GM23338 (cell line): ENCODE measurements around the gene FGF19. TPM values are rescaled to one million over a fixed set of nuclear protein-coding genes. Genes with fewer than 3 reads are reported as not detected.

Source experiments
- ATAC-seq: fragments of 200-7000 bp; cut with Tn5 transposase; 3 replicates; pipeline ENCODE4 v1.9.1; 2020
- DNase-seq: peaks from one replicate; pipeline ENCODE4 v3.0.0-alpha.2; 2015; ENCODE audit warnings: low spot score
- H2AFZ ChIP-seq: fragments of 200-600 bp; sonication (generic); 2 replicates; pipeline ENCODE4 v1.8.0; 2016; ENCODE audit warnings: antibody characterized with exemption, mild to moderate bottlenecking, moderate library complexity
- H3F3A ChIP-seq: fragments of 200-600 bp; sonication (generic); replicated peaks from 2 replicates; pipeline ENCODE4 v1.8.0; 2017; ENCODE audit warnings: antibody characterized with exemption, mixed run types, low read depth
- H3K27ac ChIP-seq: fragments of 200-600 bp; sonication (generic); 2 replicates; pipeline ENCODE4 v1.6.1; 2016; ENCODE audit warnings: low read depth
- H3K27me3 ChIP-seq: fragments of 200-600 bp; sonication (generic); 2 replicates; pipeline ENCODE4 v1.8.0; 2016; ENCODE audit warnings: mild to moderate bottlenecking, mixed run types, moderate library complexity; ENCODE audit not compliant: insufficient read depth
- H3K36me3 ChIP-seq: fragments of 200-600 bp; sonication (generic); 2 replicates; pipeline ENCODE4 v1.8.0; 2016; ENCODE audit warnings: mild to moderate bottlenecking; ENCODE audit not compliant: insufficient read depth
- H3K4me1 ChIP-seq: fragments of 200-600 bp; sonication (generic); 2 replicates; pipeline ENCODE4 v1.8.0; 2016; ENCODE audit warnings: mild to moderate bottlenecking, moderate library complexity; ENCODE audit not compliant: insufficient read depth
- H3K4me2 ChIP-seq: fragments of 200-600 bp; sonication (generic); 2 replicates; pipeline ENCODE4 v1.7.1; 2017; ENCODE audit warnings: mixed run types
- H3K4me3 ChIP-seq: fragments of 200-600 bp; sonication (generic); 2 replicates; pipeline ENCODE4 v1.6.1; 2016; ENCODE audit warnings: mixed run types
- H3K79me2 ChIP-seq: fragments of 200-600 bp; sonication (generic); replicated peaks from 2 replicates; pipeline ENCODE4 v1.8.0; 2017; ENCODE audit warnings: mild to moderate bottlenecking; ENCODE audit not compliant: insufficient read depth
- H3K9me2 ChIP-seq: fragments of 200-600 bp; sonication (generic); 2 replicates; pipeline ENCODE4 v1.8.0; 2017; ENCODE audit not compliant: insufficient read depth
- H4K20me1 ChIP-seq: fragments of 200-600 bp; sonication (generic); replicated peaks from 2 replicates; pipeline ENCODE4 v1.8.0; 2017; ENCODE audit warnings: mild to moderate bottlenecking; ENCODE audit not compliant: insufficient read depth
- H3K27ac Mint-ChIP-seq: 2 replicates; pipeline ENCODE4 v1.8.0; 2020; ENCODE audit warnings: inconsistent platforms, mild to moderate bottlenecking, moderate library complexity, mixed read lengths
- H3K27me3 Mint-ChIP-seq: 3 replicates; pipeline ENCODE4 v1.8.0; 2022; ENCODE audit warnings: low read depth, mild to moderate bottlenecking, moderate library complexity, mixed read lengths, inconsistent platforms; ENCODE audit not compliant: insufficient read depth, poor library complexity
- H3K36me3 Mint-ChIP-seq: 3 replicates; pipeline ENCODE4 v1.8.0; 2021; ENCODE audit warnings: low read depth, mild to moderate bottlenecking, inconsistent platforms, moderate library complexity, mixed read lengths
- H3K4me1 Mint-ChIP-seq: 3 replicates; pipeline ENCODE4 v1.8.0; 2020; ENCODE audit warnings: mild to moderate bottlenecking, inconsistent platforms, mixed read lengths
- H3K4me3 Mint-ChIP-seq: 3 replicates; pipeline ENCODE4 v1.8.0; 2021; ENCODE audit warnings: moderate library complexity, mild to moderate bottlenecking, inconsistent platforms, mixed read lengths
- H3K9me3 Mint-ChIP-seq: 3 replicates; pipeline ENCODE4 v1.8.0; 2020; ENCODE audit warnings: moderate library complexity, mild to moderate bottlenecking, inconsistent platforms, mixed read lengths
- CREB1 ChIP-seq: fragments of 250-450 bp; sonication (Bioruptor Pico); IDR thresholded peaks from 2 replicates; pipeline ENCODE4 v1.5.0; 2020; ENCODE audit warnings: low read depth, mild to moderate bottlenecking, moderate library complexity
- EZH2 ChIP-seq: fragments of 200-600 bp; sonication (generic); IDR thresholded peaks from one replicate; pipeline ENCODE4 v1.8.0; 2017; ENCODE audit warnings: antibody characterized with exemption, mild to moderate bottlenecking, low read depth; ENCODE audit not compliant: unreplicated experiment
- EZH2phosphoT487 ChIP-seq: fragments of 200-600 bp; sonication (generic); IDR thresholded peaks from one replicate; pipeline ENCODE4 v1.8.1; 2018; ENCODE audit warnings: antibody characterized with exemption; ENCODE audit not compliant: unreplicated experiment
- NANOG ChIP-seq: IDR thresholded peaks from 2 replicates; pipeline ENCODE4 v1.6.1; 2016; ENCODE audit warnings: antibody characterized with exemption, borderline replicate concordance
- ZNF114 ChIP-seq: fragments of 250-450 bp; sonication (Bioruptor Pico); IDR thresholded peaks from 2 replicates; pipeline ENCODE4 v1.5.0; 2020; ENCODE audit warnings: mild to moderate bottlenecking, moderate library complexity
- ZNF331 ChIP-seq: fragments of 250-450 bp; sonication (Bioruptor Pico); IDR thresholded peaks from 2 replicates; pipeline ENCODE4 v1.5.0; 2020; ENCODE audit warnings: low read depth, mild to moderate bottlenecking, moderate library complexity
- ZNF462 ChIP-seq: fragments of 250-450 bp; sonication (Bioruptor Pico); IDR thresholded peaks from 2 replicates; pipeline ENCODE4 v1.5.0; 2020; ENCODE audit warnings: mild to moderate bottlenecking, moderate library complexity
- polyA plus RNA-seq: library from polyadenylated mRNA; unstranded; fragments of >200 nt; fragmentation: Nextera tagmentation; extraction: Ambion mirVana; gene quantifications from 2 replicates; pipeline ENCODE4 v1.2.1, GENCODE V29; 2016
- total RNA-seq: library from RNA; depleted of rRNA; stranded (reverse); fragments of >200 nt; shearing (Covaris generic); gene quantifications from 2 replicates; pipeline ENCODE4 v1.2.3, GENCODE V29; 2014

The FGF19 gene
- total and polyA plus RNA-seq, 2 experiments from 2014 or later, result 21.7 to 36.1 TPM

- Mint-ChIP-seq H3K9me3 (no peaks in the 10 kb centered on the region), H3K27me3 (peaks cover 8% of the 10 kb centered on the region), H3K4me3 (no peak overlapping the region), H3K4me1 (peaks cover 23% of the 10 kb centered on the region), H3K27ac (no peak overlapping the region), H3K36me3 (no peaks in the 10 kb centered on the region)
- Histone ChIP-seq H3K36me3 (no peaks in the 10 kb centered on the region), H3K4me2 (no peak overlapping the region), H3K79me2 (no peaks in the 10 kb centered on the region), H3K27ac (no peak overlapping the region), H3K4me3 (no peak overlapping the region), H3K4me1 (peaks cover 7% of the 10 kb centered on the region; the same call in 1 of the 2 replicates), H2AFZ (no peak overlapping the region), H3F3A (no peaks in the 10 kb centered on the region), H3K9me2 (no peaks in the 10 kb centered on the region), H3K27me3 (no peaks in the 10 kb centered on the region), H4K20me1 (no peaks in the 10 kb centered on the region)
- ATAC-seq (no peak), DNase-seq (no peak)
- TF ChIP-seq ZNF114 (CRISPR knock-in tag) (no peak), EZH2phosphoT487 (no peak), ZNF331 (CRISPR knock-in tag) (no peak), ZNF462 (CRISPR knock-in tag) (no peak), CREB1 (CRISPR knock-in tag) (no peak), EZH2 (no peak), NANOG (no peak)
Observed at GRCh38 chr11:69748637-69749036, 44.8 kb upstream of the FGF19 start.
